DOHH2 (cell line): ENCODE data around the gene PRAMEF12.

Source experiments
- EZH2phosphoT487 ChIP-seq: fragments of 200-600 bp; sonication (generic); IDR thresholded peaks from 2 replicates; pipeline ENCODE4 v1.6.1; 2017; ENCODE audit warnings: borderline replicate concordance, mild to moderate bottlenecking, antibody characterized with exemption, low read length, moderate library complexity, mixed read lengths
- TF ChIP-seq, protein P1 (sequence below): fragments of 200-600 bp; sonication (generic); IDR thresholded peaks from one replicate; pipeline ENCODE4 v1.5.1; 2014; ENCODE audit warnings: antibody characterized with exemption, mild to moderate bottlenecking, low read depth, low read length; ENCODE audit not compliant: poor library complexity, severe bottlenecking

DNA sequence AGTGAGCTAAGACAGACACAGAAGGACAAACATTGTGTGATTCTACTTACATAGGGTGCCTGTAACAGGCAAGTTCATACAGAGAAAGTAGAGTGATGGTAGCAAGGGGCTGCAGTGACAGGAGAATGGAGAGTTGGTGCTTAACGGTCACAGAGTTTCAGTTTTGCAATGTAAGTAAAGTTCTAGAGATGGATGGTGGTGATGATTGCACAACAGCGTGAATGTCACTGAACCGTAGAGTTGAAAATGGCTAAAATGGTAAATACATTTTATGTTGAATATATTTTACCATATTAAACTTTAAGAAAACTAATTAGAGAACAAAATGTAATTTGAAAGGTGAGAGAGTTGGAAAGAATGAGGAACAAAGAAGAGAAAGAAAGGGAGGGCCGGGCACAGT, 18.8 kb upstream of the PRAMEF12 start:
- TF ChIP-seq, protein P1, sequence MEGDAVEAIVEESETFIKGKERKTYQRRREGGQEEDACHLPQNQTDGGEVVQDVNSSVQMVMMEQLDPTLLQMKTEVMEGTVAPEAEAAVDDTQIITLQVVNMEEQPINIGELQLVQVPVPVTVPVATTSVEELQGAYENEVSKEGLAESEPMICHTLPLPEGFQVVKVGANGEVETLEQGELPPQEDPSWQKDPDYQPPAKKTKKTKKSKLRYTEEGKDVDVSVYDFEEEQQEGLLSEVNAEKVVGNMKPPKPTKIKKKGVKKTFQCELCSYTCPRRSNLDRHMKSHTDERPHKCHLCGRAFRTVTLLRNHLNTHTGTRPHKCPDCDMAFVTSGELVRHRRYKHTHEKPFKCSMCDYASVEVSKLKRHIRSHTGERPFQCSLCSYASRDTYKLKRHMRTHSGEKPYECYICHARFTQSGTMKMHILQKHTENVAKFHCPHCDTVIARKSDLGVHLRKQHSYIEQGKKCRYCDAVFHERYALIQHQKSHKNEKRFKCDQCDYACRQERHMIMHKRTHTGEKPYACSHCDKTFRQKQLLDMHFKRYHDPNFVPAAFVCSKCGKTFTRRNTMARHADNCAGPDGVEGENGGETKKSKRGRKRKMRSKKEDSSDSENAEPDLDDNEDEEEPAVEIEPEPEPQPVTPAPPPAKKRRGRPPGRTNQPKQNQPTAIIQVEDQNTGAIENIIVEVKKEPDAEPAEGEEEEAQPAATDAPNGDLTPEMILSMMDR = no peak
- TF ChIP-seq EZH2phosphoT487 = no peak
